ENCODE measurements around the gene TFAP2B.

GRCh38 chr6:50868466-50868865, 49.8 kb downstream of the TFAP2B start:
- TF ChIP-seq POLR2AphosphoS5 (IDR thresholded peaks at IDR 0.05; ENCODE audit: low read depth) = no peak
- TF ChIP-seq CTCF (IDR thresholded peaks at IDR 0.05; ENCODE audit: insufficient read depth, low read length) = no peak
- TF ChIP-seq REST (IDR thresholded peaks at IDR 0.05; ENCODE audit: insufficient replicate concordance, low read depth) = no peak
